Vagina (tissue), 2 donors: Measurements from ENCODE around the gene MDK.

ENCODE experiments used
- CTCF ChIP-seq, 3 experiments: fragments of 450-650 bp in 2 of 3; fragments of 200-600 bp in 1 of 3; sonication (generic) in 1 of 3; IDR thresholded peaks; one replicate each; pipeline ENCODE4 v1.5.1; 2017 to 2019; ENCODE audit warnings: antibody characterized with exemption in 3 of 3, mild to moderate bottlenecking in 2 of 3, moderate library complexity in 2 of 3
- POLR2A ChIP-seq, 2 donors: fragments of 450-650 bp; IDR thresholded peaks; one replicate each; pipeline ENCODE4 v1.6.1; 2017; ENCODE audit warnings: antibody characterized with exemption in 2 of 2, mild to moderate bottlenecking in 2 of 2, moderate library complexity in 2 of 2
- POLR2AphosphoS5 ChIP-seq, 2 donors: sonication (generic); formaldehyde crosslinking; IDR thresholded peaks; one replicate each; pipeline ENCODE4 v1.9.0; 2017; ENCODE audit warnings: antibody characterized with exemption in 2 of 2, mild to moderate bottlenecking in 2 of 2, low read depth in 1 of 2; ENCODE audit not compliant: insufficient read depth in 1 of 2

- TF ChIP-seq CTCF (IDR thresholded peaks at IDR 0.05), result no peak
- no peak for TF ChIP-seq POLR2A (IDR thresholded peaks at IDR 0.05)
- TF ChIP-seq POLR2AphosphoS5 (IDR thresholded peaks at IDR 0.05; ENCODE audit: insufficient read depth in 1 of 2, low read depth in 1 of 2), result no peak
Observed at GRCh38 chr11:46377831-46378230, 3.6 kb upstream of the MDK start.
